Stimulated activated CD8-positive, alpha-beta memory T cell treated with anti-CD3 and anti-CD28 coated beads, Interleukin-15, amount 100 ng/mL, for 48 hours (primary cell): ENCODE data around the gene RAC2.
A peak's percentile ranks its signal among the peaks of the same experiment; 100 is the strongest.

Experiments
- DNase-seq, 2 donors: peaks; one replicate each; pipeline ENCODE4 v3.0.0-alpha.2; 2020; ENCODE audit warnings: low read depth in 2 of 2

Gene RAC2

DNA sequence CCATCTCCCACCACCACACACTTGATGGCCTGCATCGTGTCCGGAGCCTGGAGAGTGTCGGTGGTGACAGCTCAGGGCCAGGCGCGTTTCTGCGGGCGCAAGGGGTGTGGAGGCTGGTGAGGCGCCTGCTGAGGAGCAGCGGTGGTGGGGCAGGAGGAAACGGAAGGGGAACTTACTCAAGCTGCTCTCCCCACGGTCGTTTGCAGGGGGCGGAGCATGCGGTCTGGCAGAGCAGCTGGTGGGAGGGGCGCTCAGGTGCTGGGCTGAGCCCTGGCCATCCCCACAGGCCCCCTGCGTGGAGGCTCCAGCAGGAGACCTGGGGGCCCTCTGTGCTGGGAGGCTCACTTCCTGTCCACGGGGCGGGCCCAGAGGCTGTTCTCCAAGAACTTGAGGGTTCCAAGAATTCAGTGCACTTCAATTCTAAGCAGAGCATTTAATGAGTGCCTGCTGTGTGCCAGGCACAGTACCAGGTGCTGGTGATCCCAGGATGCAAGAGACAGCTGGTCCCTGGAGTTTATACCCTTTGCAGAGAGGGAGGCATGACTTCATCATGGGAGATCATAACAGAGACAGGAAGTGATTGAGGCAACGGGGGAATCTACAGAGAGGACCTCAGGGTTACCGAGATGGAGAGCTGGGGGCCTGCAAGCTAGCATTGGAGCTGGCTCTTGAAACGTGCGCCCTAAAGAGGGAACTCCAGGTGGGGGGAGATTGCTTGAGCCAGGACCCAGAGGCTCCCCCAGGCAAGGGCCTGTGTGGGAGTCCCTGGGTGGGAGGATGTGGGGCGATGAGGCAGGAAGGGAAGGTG lies at the start of gene RAC2:
Gene RAC2, minus strand, starts transcription at position 156 of the 808 bp plus-strand sequence. Its CDS starts 121 bp downstream, at position 35.
- DNase-seq = peak; percentile 89 to 96

DNA sequence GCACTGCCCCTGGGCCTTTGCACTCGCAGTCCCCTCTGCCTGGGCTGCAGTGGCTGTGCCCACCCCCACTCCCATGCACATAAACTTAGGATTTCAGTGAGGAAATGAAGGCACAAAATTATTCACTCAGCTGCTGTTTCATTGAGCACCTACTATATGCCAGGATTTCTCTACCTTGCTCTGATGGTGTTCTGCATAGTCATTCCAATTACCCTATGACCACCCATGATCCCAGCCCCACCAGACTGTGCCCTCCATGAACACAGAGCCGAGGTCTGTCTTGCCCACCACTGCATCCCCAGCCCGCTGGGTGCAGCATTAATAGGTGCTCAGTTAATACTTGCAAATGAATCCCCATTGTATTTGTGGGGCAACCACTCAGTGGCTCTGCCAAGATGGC lies 49.1 kb upstream of the RAC2 start:
- no peak for DNase-seq

DNA sequence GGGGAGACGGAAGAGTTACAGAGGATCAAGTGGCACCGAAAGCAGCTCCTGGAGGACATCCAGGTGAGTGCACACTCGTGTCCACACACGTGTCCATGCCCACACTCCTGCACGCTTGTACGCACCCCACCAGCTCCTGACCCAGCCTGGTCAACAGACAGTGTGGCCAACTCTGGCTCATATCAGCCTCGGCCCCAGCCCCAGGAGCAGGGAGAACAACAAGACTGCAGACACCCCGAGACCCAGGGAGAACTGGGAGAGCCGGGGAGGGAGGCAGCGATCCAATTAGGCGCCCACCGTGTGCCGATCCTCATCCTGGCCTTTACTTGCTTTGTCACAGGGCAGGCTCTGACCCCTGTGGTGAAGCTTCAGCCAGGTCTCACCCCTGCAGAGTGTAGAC lies 48.6 kb upstream of the RAC2 start:
- no peak for DNase-seq

DNA sequence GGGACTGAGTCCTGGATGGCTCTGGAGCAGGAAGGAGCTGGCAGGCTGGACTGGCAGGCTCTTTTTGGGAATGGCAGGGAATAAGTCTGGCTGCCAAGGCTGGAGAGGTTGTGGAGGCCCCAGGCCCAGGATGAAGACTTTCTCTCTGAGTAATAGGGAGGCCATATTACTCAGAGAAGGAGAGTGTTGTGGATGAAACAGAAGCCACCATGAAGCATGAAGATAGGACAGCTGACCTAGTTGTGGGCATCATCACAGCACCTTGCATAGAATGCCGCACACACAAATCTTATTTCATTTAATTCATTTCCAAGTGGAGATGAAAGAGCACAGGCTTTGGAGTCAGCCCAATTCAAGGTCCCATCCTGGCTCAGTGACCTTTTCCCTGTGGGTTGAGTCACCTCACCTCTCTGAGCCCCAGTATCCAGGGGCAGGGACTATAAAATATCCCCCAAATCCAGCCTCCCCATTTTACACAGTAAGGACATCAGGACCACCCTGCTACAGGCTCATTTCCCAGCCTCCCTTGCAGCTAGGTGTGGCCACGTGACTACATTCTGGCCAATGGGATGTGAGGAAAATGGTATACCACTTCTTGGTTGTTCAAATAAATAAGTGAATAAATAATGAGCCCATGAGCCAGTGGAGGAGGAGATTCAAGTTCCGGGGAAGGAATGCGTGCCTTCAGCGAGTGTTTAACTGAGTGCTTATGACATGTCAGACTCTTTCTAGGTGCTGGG lies 47.7 kb upstream of the RAC2 start:
- no peak for DNase-seq

DNA sequence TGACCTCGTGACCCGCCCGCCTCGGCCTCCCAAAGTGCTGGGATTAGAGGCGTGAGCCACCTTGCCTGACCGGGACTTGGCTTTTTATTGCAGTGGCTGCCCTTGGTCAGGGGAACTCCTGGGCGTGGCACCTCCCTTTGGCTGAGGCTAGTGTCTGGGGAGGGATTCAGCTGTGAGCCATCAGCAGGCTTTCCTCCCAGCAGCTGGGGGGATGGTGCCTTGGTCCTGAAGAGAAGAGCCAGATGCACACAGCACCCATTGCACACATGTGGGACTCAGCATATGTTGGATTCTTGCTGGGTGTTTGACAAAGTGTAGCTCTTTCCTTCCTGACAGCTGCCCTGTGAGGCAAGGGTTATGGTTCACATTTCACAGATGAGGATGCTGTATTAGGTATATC lies 46.7 kb upstream of the RAC2 start:
- no peak for DNase-seq

DNA sequence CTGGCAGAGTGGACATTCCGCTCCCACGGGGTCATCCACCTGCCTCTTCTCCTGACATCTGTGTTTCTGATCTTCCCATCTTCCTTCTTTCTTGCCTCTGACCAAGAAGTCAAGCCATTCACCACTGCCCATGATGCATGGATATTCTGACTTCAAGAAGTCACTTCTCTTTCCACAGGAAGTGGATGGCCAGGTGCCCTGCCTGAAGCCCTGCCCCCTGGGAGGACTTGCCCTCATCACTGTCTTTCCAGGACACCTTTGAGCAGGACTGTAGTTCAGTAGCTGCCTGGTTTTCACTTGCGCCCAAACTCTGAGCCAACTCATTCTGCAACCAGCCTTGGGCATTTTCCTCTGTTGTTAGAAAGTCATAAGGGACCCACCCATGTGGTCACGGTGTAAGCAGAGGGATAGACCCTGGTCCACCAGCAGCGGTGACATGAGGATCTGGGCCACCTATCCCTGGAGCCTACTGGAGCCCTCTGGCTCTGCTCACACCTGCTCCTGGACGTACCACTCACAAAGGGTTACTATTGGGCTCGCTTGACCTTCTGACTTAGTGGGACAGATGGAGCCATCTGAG lies 45.2 kb upstream of the RAC2 start:
- no peak for DNase-seq

DNA sequence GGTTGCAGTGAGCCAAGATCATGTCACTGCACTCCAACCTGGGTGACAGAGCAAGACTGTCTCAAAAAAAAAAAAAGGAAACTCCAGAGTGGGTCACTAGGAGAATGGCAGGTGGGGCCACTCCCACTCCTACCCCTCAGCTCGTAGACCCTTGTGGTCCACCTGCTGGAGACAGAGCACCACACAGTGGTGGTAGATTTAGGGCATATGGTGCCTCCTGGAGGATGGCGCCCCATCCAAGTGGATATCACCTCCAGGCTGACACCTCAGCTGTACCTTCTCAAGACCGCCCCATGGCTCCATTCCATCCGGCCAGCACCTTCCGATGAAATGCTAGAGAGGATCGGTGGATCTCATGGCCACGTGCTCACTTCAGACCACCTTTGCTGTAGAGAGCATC lies 44.5 kb upstream of the RAC2 start:
- no peak for DNase-seq

DNA sequence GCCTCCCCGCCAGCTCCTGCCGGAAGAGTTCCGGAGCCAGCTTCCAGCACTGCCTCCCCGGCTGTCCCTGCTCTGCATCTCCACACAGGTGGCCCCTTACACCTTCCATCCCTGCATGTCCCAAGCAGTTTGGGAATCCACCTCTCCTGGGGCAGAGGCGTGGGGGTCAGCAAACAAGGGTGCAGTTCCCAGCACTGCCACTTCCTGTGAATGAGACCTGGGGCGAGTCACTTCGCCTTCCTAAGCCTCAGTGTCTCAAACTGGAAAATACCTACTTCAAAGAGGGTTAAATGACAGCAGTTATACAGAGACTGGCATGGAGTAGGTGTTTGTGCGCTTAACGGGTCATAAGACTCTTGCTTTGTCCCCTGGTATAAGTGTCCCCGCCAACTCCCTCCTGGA lies 43.5 kb upstream of the RAC2 start:
- DNase-seq = no peak

DNA sequence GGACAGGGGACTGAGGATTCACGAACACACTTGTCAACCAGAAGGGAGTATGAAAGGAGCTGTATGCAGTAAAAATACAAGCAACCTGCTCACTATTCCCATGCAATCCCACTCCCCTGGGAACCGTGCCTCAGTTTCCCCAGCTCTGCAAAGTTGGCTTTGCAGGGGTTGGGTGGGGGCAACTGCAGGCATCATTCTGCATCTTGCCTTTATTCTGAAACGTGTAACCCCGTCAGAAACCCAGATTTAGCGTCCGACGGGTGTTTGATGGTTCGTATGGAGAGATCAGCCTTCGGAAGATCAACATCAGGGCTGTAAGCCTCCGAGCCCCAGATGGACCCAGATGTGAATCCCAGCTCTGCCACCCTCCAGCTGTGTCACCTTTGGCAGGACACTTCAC lies 41.9 kb upstream of the RAC2 start:
- no peak for DNase-seq

DNA sequence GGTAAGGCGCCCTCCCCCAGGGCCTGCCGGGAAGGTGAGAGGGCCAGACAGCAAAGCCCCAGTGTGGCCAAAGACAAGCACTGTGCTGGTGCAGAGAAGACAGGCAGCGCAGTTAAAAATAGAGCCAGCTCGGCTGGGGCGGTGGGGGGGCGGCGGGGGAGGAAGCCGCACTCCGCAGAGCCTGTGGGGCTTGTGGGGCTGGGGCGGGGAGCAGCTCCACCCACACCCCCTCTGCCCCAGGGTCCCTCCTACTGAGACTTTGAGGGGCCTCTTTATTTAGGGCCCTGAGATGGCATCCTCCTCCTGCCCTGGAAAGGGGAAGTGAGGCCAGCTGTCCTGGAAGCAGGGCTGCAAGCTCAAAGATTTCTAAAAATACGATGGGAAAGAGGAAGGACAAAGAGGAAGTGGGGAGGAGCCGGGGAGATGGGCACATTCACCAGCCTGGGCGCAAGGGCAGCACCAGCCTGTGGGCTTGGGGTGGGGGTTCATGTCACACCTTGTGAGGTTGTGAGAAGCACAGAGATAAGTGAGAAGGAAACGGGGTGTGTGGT lies 40.8 kb upstream of the RAC2 start:
- no peak for DNase-seq

DNA sequence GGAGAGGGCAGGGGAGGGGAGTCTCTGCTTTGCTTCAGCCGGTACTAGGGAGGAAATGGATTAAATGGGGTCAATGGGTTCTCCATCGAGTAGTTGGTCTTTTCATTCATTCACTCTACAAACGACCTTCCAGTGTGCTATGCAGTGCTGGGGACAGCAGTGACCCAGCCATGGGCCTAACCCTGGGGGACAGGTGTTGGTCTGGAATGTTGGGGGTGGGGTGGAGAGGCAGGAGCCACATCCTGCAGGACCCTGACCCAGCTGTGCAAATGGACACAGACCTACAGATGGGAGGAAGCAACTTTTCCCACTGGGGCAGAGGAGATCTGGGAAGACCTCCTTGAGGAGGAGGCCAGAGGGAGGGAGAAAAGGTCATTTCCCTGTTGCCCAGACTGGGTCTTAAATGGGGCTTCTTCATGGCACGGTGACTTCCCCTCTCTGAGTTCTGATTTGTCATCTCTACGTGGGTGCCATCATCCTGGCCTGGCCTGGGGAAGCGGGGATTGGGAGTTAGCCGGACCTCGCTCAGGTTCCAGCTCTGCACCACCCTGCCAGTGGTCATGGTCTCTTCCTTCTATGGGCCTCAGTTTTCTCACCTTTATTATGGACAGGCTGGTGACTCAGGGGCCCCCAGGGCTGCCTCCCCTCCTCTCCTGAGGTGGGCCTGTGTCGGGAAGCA lies 40.2 kb upstream of the RAC2 start:
- DNase-seq = no peak

DNA sequence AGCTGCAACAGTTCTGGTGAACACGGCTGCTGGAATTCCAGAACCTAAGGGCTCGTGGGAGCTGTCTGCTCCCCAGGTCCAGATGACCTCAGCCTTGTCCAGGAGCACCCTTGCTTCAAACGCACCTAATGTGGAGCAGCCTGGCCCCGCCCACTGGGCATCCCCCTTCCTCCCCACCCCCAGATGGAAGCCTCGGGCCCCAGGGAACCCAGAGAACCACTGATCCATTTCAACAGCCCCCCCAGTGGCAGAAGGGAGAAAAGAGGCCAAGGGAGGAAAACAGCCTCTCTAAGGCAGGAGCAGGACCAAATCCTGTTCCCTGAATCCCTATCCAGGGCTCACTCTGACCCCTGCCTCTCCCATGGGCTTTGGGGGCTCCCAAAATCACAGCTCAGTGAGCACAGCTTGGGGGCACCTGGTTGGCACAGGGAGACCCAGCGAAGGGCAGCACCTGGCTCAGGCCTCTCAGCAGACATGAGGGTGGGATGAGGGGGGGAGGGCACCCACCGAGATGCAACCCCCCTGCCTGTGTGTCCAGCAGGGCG lies 39.4 kb upstream of the RAC2 start:
- DNase-seq = peak in 1 of 2 donors; percentile 51

DNA sequence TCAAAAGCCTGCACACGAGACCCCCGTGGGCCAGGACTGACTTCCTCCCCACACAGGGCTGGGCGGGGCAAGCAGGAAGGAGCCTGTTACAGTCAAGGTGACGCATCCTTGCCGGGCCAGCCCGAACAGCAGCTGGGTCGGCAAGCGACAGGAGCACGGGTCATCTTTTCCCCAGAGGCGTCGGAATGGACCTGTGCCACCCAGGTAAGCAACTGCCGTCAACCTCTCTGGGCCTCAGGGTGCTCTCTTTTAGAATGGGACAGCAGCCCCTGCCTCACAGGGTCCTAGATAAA lies 38.3 kb upstream of the RAC2 start, which contains the start of gene CYTH4:
Gene CYTH4, plus strand, starts transcription at position 124 of the 293 bp plus-strand sequence. Its CDS starts 62 bp downstream, at position 186.
- peak; percentile 71 to 76 for DNase-seq

DNA sequence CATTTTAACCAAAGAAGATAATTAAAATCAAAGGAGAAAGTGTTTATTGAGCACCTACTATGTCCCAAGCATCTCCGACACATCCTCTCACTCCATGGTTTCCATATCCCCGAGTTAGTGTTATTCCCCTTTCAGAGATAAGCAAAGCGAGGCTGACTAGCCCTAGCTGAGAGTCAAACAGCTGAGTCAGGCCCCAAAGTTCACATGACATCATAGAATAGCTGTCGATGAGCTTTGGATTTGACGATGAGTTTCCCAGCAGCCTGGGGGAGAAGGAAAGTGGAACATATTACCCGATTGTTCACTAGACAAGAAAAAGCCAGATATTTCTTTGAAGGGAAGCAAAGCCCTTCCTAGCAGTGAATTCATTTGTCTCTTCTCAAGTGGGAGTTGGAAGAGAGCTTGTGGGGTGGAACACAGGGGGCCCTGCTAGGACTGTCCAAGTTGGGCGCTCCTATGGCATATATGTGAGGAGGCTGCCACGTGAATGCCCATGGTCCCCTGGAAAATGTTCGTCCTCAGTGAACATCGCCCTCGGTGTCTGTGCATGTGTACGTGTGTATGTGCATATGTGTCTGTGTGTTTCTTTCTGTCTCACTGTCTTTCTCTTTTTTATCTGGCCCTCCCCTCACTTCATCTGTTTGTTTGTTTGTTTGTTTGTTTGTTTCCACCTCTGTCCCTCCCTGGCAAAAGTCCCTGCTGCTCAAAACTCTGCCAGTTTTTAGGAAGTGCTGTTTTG lies 37.7 kb upstream of the RAC2 start:
- DNase-seq = no peak

DNA sequence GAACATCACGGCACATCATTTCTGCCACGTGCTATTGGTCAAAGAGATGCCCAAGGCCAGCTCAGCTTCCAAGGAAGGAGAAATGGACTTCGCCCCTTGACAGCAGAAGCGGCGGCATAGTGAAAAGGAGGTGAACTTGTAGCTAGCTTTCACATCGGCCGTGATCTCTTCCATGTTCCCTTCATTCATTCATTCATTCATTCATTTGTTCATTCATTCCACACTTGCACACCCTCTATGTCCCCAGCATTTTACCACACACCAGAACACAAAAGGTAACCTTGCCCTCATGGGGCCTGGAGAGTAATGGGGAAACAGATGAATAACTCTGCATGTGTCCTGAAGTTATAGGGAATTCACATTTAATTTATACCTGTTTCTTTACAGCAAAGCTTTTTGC lies 37.1 kb upstream of the RAC2 start:
- DNase-seq = no peak

DNA sequence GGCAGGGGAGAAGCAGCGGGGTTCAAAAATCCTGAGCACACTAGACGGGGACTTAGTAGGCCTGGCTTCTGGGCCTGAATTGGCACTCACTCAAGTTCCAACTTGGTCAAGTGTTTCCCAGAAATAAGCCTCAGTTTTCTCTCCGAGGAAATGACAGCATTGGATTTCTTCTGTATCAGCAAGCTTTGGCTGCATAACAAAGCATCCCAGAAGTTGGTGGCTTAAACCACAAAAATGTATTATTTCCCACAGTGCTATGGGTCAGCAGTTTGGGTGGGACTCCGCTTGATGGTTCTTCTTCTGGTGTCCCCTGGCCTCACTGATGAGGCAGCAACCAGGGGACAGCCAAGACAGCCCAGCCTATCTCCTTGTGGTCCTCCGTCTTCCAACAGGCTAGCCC lies 36.6 kb upstream of the RAC2 start:
- no peak for DNase-seq

DNA sequence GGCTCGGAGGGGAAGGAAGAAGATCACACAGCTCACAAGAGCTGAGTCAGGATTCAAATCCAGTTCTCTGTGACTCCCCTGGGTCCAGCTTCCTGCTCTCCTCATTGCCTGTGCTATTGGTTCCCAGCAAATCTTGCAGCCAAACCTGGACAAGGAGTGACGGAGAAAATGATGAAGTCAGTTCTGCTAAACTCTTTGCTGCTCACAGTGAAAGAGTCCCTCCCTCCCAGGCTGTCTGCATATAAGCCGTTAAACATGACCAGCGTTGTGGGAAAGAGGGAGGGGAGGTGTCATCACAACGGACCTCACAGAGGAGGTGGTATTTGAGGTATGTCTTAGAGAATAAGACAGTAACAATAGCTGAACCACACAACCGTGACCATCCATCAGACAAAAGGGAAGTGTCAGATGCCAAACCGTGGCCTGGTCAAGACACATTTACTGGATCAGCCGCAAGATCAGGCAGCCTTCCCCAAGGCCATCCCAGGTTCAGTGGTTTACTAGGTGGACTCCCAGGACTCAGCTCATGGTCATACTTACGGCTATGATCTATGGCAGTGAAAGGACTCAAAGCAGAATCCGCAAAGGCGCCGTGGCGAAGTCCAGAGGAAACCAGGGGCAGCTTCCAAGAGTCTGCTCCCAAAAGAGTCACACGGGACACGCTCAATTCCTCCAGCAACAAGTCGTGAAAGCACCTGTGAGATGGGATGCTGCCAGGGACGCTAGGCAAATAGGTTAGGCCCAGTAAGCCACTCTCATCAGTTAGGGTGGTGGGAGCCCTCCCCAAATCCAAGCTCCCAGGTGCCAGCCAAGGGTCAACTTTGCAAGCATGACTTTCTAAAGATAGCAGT lies 35.5 kb upstream of the RAC2 start:
- DNase-seq = no peak

DNA sequence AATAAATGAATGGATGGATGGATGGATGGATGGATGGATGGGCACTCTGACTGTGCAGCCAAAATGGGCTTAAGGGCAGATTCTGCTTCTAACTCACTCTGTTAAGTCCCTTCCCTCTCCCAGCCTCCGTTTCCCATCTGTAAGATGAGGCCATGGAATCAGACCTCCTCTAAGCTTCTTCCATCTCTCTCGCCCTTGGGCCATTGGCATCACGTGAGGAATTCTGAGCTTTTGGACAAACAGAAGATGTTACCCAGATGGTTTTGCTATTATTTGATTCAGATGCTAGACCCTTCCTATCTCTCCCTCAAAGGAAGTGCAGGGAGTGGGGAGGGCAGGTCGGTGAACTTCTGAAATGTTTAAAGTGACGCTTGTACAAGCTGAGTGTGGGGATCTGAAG lies 34.2 kb upstream of the RAC2 start:
- DNase-seq = no peak

DNA sequence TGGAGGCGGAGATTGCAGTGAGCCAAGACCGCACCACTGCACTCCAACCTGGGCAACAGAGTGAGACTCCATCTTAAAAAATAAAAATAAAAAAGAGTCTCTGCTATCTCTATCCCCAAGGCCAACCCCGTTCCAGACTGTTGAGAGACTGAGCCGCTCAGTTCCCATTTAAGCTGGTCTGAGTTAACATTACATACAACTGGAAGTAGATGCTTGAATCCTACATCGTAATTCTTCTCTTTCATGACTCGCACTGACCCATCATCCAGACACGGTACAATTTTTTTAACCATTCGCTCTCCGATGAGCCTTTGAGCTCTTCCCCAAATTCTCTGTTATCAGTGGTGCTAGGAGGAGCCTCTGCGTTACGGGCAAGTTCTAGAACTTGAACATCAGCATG lies 33.3 kb upstream of the RAC2 start:
- no peak for DNase-seq

DNA sequence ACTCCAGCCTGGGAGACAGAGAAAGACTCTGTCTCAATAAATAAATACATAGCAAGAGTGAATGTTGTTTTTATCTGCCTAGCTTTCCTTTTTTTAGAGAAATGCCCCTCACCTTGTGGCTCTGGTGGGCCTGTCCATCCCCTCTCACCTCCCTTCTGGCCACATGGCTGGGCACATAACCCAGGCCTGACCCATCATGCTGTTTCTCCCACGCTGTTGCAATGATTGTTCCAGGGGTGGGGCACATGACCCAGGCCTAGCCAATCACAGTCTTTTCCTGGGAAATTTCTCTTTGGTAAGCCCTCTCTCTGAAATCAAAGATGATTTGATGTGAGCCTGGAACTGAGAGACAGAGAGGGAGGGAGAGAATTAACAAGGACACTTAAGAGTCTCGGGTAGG lies 32.7 kb upstream of the RAC2 start:
- DNase-seq = no peak
